GM21360 (cell line): ENCODE data around the gene VAMP4.

Experiments
- ATAC-seq: cut with Tn5 transposase; IDR thresholded peaks from one replicate; pipeline ENCODE4 v1.9.1; 2021; ENCODE audit warnings: mild to moderate bottlenecking, moderate library complexity; ENCODE audit not compliant: unreplicated experiment

The VAMP4 gene

DNA sequence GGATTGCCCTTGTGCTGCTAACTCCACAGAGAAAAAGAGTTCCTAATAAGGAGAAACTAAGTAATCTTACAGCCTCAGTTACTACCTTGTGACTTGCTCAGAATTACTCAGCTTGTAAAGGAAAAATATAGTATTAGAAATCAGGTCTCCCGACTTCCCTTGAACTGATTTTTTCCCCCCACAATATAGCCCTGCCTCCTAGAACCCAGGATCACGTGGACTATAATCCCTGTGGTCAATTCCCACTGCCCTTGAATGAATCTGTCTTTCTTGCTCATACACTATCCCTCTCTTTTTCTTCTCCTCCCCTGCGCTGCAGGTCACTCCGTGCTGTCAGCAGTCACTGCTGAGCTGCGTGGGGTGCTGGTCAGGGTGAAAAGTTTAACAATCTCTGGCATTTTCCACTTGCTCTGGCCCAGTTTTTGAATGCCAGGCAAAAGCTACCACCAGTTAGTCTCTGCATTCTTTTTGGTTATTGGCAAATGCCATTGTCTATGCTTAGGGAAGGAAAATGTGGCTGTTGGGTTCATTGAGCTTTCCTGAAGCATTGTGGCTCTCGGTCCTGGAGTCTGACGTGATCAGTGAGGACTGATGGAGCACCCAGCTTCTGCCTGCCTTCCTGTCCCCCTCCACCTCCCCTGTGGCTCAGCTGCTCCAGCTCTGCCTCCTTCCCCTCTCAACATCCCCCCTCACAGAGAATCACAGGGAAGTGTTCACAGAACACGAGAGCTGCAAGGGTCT lies 87.5 kb downstream of the VAMP4 start:
- no peak for ATAC-seq

- no peak for ATAC-seq
These were observed 88.1 kb downstream of the VAMP4 start for GRCh38 chr1:171653796-171654195.

DNA sequence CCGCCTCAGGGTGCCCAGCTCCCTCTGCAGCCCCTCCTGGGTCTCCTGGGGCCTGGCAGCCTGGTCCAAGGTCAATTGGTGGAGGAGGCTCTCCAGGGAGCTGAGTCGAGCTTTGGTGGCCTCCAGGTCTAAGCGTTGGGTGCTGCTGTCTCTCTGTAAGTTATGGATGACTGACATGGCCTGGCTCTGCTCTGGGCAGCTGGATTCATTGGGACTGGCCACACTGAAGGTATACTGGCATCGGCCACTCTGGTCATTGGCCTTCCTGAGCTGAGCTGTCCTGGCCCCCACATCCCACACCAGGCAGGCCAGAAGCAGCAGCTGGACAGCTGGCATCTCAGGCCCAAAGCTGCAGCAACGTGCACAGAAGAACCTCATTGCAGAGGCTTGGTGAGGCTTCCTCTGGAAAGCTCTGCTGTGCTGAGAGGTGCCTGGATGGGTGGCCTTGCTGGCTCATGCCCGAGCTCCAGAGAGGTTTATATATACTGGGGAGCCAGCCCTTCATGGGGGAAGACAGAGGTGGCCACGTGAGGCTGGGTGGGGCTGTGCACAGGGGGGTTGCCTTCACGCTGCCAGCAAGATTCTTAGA lies 89.5 kb downstream of the VAMP4 start, which contains the start of gene MYOC:
MYOC (minus strand) TSS at position 455 of the 589 bp plus-strand sequence; CDS start at position 378, 77 bp downstream.
- ATAC-seq: no peak
